Astrocyte (in vitro differentiated cells and primary cell): ENCODE data around the gene SAA2. TPM values are rescaled to one million over a fixed set of nuclear protein-coding genes. Genes with fewer than 3 reads are reported as not detected.

ENCODE experiments used
- DNase-seq: peaks from one replicate; pipeline ENCODE4 v3.0.0-alpha.2; 2010; ENCODE audit warnings: low read depth
- FAIRE-seq: peaks from 2 replicates; lab custom pipeline; 2011; peaks lifted over from hg19 to GRCh38; lab: Jason Lieb, UNC
- H2AFZ ChIP-seq: 2 replicates; pipeline ENCODE4 v1.6.0; 2012; ENCODE audit warnings: low read depth, low read length, inconsistent platforms
- H3K27ac ChIP-seq: 2 replicates; pipeline ENCODE4 v1.5.1; 2011; ENCODE audit warnings: low read depth, low read length, inconsistent platforms
- H3K27me3 ChIP-seq: 2 replicates; pipeline ENCODE4 v1.6.0; 2011; ENCODE audit warnings: low read length, inconsistent platforms; ENCODE audit not compliant: insufficient read depth
- H3K36me3 ChIP-seq: 2 replicates; pipeline ENCODE4 v1.5.1; 2011; ENCODE audit warnings: low read length, inconsistent platforms; ENCODE audit not compliant: insufficient read depth
- H3K4me1 ChIP-seq: 2 replicates; pipeline ENCODE4 v1.5.1; 2011; ENCODE audit warnings: low read length, inconsistent platforms; ENCODE audit not compliant: insufficient read depth
- H3K4me2 ChIP-seq: 2 replicates; pipeline ENCODE4 v1.6.0; 2012; ENCODE audit warnings: low read length, inconsistent platforms
- H3K4me3 ChIP-seq: 2 replicates; pipeline ENCODE4 v1.5.1; 2011; ENCODE audit warnings: low read depth, mild to moderate bottlenecking, low read length, inconsistent platforms; ENCODE audit not compliant: insufficient read depth
- H3K79me2 ChIP-seq: 2 replicates; pipeline ENCODE4 v1.6.0; 2012; ENCODE audit warnings: mild to moderate bottlenecking, low read length, inconsistent platforms; ENCODE audit not compliant: insufficient read depth
- H3K9ac ChIP-seq: 2 replicates; pipeline ENCODE4 v1.6.0; 2012; ENCODE audit warnings: mild to moderate bottlenecking, low read length, inconsistent platforms
- H3K9me3 ChIP-seq: 2 replicates; pipeline ENCODE4 v1.5.1; 2012; ENCODE audit warnings: low read depth, mild to moderate bottlenecking, low read length, inconsistent platforms; ENCODE audit not compliant: insufficient read depth
- H4K20me1 ChIP-seq: 2 replicates; pipeline ENCODE4 v1.6.0; 2012; ENCODE audit warnings: low read length, inconsistent platforms; ENCODE audit not compliant: insufficient read depth
- H3K27ac Mint-ChIP-seq: one replicate; pipeline ENCODE4 v1.8.0; 2021; ENCODE audit warnings: mild to moderate bottlenecking, mixed read lengths; ENCODE audit not compliant: unreplicated experiment
- H3K27me3 Mint-ChIP-seq: one replicate; pipeline ENCODE4 v1.8.0; 2021; ENCODE audit warnings: low read depth, mixed read lengths; ENCODE audit not compliant: unreplicated experiment
- H3K36me3 Mint-ChIP-seq: one replicate; pipeline ENCODE4 v1.8.0; 2021; ENCODE audit warnings: low read depth, mixed read lengths; ENCODE audit not compliant: unreplicated experiment
- H3K4me1 Mint-ChIP-seq: one replicate; pipeline ENCODE4 v1.8.0; 2021; ENCODE audit warnings: low read depth, mixed read lengths; ENCODE audit not compliant: unreplicated experiment
- H3K4me3 Mint-ChIP-seq: one replicate; pipeline ENCODE4 v1.8.0; 2021; ENCODE audit warnings: mild to moderate bottlenecking, moderate library complexity, mixed read lengths; ENCODE audit not compliant: unreplicated experiment
- H3K9me3 Mint-ChIP-seq: one replicate; pipeline ENCODE4 v1.8.0; 2021; ENCODE audit warnings: mild to moderate bottlenecking, mixed read lengths; ENCODE audit not compliant: unreplicated experiment
- EZH2 ChIP-seq: IDR thresholded peaks from 2 replicates; pipeline ENCODE4 v1.6.1; 2012; ENCODE audit warnings: mild to moderate bottlenecking, low read length, inconsistent platforms; ENCODE audit not compliant: insufficient read depth
- total RNA-seq: library from RNA; stranded (reverse); gene quantifications from 2 replicates; pipeline ENCODE4 v1.2.1, GENCODE V29; 2021
- TF ChIP-seq, protein P1 (sequence below): IDR thresholded peaks from 2 replicates; pipeline ENCODE4 v1.5.1; 2011; ENCODE audit warnings: low read depth, mild to moderate bottlenecking, inconsistent platforms, low read length, moderate library complexity; ENCODE audit not compliant: insufficient read depth

SAA2 gene
- total RNA-seq, 1 donor from 2014 or later = not detected

DNA sequence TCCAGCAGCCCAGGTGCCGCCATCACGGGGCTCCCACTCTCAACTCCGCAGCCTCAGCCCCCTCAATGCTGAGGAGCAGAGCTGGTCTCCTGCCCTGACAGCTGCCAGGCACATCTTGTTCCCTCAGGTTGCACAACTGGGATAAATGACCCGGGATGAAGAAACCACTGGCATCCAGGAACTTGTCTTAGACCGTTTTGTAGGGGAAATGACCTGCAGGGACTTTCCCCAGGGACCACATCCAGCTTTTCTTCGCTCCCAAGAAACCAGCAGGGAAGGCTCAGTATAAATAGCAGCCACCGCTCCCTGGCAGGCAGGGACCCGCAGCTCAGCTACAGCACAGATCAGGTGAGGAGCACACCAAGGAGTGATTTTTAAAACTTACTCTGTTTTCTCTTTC lies 17.5 kb upstream of the SAA2 start, which contains the start of gene SAA1:
Gene SAA1 (plus strand): TSS at position 316 of the 400 bp plus-strand sequence. CDS start 624 bp downstream, outside the sequence.
- no peaks in the 10 kb centered on the region for H3K79me2 ChIP-seq
- no peak within 1 kb of the TSS for H2AFZ ChIP-seq
- H4K20me1 ChIP-seq = no peaks in the 10 kb centered on the region
- Mint-ChIP-seq H3K4me1 (no peaks in the 10 kb centered on the region), H3K27ac (no peak within 1 kb of the TSS), H3K27me3 (peaks cover 4% of the 10 kb centered on the region), H3K9me3 (no peaks in the 10 kb centered on the region), H3K4me3 (no peak within 1 kb of the TSS), H3K36me3 (no peaks in the 10 kb centered on the region)
- no peak for TF ChIP-seq EZH2
- TF ChIP-seq, protein P1, sequence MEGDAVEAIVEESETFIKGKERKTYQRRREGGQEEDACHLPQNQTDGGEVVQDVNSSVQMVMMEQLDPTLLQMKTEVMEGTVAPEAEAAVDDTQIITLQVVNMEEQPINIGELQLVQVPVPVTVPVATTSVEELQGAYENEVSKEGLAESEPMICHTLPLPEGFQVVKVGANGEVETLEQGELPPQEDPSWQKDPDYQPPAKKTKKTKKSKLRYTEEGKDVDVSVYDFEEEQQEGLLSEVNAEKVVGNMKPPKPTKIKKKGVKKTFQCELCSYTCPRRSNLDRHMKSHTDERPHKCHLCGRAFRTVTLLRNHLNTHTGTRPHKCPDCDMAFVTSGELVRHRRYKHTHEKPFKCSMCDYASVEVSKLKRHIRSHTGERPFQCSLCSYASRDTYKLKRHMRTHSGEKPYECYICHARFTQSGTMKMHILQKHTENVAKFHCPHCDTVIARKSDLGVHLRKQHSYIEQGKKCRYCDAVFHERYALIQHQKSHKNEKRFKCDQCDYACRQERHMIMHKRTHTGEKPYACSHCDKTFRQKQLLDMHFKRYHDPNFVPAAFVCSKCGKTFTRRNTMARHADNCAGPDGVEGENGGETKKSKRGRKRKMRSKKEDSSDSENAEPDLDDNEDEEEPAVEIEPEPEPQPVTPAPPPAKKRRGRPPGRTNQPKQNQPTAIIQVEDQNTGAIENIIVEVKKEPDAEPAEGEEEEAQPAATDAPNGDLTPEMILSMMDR = no peak
- H3K27me3 ChIP-seq = no peaks in the 10 kb centered on the region
- FAIRE-seq = no peak
- no peak within 1 kb of the TSS for H3K4me2 ChIP-seq
- no peak for DNase-seq
- no peak within 1 kb of the TSS for H3K4me3 ChIP-seq
- H3K4me1 ChIP-seq = no peaks in the 10 kb centered on the region
- H3K9me3 ChIP-seq = no peaks in the 10 kb centered on the region
- no peak within 1 kb of the TSS for H3K27ac ChIP-seq
- no peak within 1 kb of the TSS for H3K9ac ChIP-seq
- H3K36me3 ChIP-seq = no peaks in the 10 kb centered on the region

- peaks cover 4% of the 10 kb centered on the region for H3K27me3 Mint-ChIP-seq
- no peak for FAIRE-seq
Observed at GRCh38 chr11:18264677-18265555, 16.4 kb upstream of the SAA2 start.

More at GRCh38 chr11:18264677-18265555, 16.4 kb upstream of the SAA2 start:
- Histone ChIP-seq H3K27ac (no peak overlapping the region), H2AFZ (no peak overlapping the region), H3K9me3 (no peaks in the 10 kb centered on the region), H3K4me2 (no peak overlapping the region), H3K36me3 (no peaks in the 10 kb centered on the region), H3K79me2 (no peaks in the 10 kb centered on the region), H3K9ac (no peak overlapping the region), H3K27me3 (no peaks in the 10 kb centered on the region), H3K4me1 (no peaks in the 10 kb centered on the region), H3K4me3 (no peak overlapping the region), H4K20me1 (no peaks in the 10 kb centered on the region)
- DNase-seq = no peak
- no peak for TF ChIP-seq EZH2
- TF ChIP-seq, protein P1 = no peak
- Mint-ChIP-seq H3K4me3 (no peak overlapping the region), H3K36me3 (no peaks in the 10 kb centered on the region), H3K9me3 (no peaks in the 10 kb centered on the region), H3K4me1 (no peaks in the 10 kb centered on the region), H3K27ac (no peak overlapping the region)
